ENCODE data around the gene KCNJ12. TPM values are rescaled to one million over a fixed set of nuclear protein-coding genes. Genes with fewer than 3 reads are reported as not detected.
"Not testable (repeated sequence)": the region's sequence is repeated elsewhere in the genome, so short reads cannot be mapped to it uniquely, and the experiment has no call there.

The KCNJ12 gene
- total RNA-seq = 10 to 100 TPM; 12.0 to 17.3 TPM

DNA sequence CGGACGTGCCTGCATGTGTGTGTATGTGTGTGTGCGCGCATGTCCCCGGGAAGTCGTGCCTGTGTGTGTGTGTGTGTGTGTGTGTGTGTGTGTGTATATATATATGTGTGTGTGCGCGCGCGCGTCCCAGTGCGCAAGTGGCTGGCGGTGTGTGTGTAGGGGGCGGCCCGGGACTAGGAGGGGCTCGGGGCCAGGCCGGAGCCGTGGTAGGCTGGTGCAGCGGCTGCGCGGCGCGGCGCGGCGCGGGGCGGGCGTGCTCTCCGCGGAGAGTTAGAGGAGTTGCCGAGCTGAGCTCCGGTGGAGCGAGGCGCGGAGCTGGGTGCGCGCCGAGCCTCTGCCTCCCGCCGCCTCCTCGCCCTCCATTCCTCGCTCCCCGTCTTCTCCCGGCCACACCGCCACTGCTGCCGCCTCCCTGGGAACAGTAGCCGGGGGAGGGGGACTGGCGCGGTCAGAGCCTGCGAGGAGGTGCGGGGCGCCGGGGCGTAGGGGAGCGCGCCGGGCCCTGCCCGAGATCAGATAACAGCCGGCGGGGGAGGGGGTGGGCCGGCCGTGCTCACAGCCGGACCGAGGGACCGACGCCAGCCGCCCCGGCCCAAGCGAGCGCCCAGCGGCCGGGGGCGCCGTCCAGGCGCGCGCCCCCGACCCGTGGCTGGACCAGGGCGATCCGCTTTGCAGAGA is at the start of gene KCNJ12:
KCNJ12 (plus strand) TSS at position 277 of the 678 bp plus-strand sequence. CDS start 38,986 bp downstream, outside the sequence.
- Histone ChIP-seq H3K27ac (peak within 1 kb of the TSS; percentile 62 to 78), H3K4me3 (peak within 1 kb of the TSS; percentile 35 to 61), H3K9me3 (no peaks in the 10 kb centered on the region), H3K27me3 (no peaks in the 10 kb centered on the region), H3K4me1 (peaks cover 0 to 65% of the 10 kb centered on the region in 2 donors), H3K36me3 (no peaks in the 10 kb centered on the region)
- TF ChIP-seq, protein P1, sequence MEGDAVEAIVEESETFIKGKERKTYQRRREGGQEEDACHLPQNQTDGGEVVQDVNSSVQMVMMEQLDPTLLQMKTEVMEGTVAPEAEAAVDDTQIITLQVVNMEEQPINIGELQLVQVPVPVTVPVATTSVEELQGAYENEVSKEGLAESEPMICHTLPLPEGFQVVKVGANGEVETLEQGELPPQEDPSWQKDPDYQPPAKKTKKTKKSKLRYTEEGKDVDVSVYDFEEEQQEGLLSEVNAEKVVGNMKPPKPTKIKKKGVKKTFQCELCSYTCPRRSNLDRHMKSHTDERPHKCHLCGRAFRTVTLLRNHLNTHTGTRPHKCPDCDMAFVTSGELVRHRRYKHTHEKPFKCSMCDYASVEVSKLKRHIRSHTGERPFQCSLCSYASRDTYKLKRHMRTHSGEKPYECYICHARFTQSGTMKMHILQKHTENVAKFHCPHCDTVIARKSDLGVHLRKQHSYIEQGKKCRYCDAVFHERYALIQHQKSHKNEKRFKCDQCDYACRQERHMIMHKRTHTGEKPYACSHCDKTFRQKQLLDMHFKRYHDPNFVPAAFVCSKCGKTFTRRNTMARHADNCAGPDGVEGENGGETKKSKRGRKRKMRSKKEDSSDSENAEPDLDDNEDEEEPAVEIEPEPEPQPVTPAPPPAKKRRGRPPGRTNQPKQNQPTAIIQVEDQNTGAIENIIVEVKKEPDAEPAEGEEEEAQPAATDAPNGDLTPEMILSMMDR (IDR thresholded peaks at IDR 0.05) = no peak
- no peak for DNase-seq (ENCODE audit: low spot score)

DNA sequence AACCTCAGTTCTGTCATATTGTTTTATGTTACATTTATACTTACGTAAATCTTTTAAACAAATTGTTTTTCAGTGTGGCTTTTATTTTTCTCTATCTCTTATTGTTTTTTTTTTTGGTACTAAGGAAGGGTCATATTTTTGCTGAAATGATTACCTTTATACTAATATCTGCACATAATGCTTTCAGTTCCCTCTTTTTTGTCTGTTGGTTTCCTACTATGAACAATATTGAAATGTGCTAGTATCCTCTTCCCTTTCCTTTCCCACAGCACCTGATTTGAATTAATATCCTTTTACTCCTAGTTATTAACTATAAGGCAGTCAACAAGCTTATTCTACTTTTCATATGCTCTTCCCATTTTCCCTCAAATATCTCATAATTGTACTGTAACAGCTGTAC is 48.2 kb upstream of the KCNJ12 start:
- H3K4me1 ChIP-seq; H3K9me3 ChIP-seq; H3K27ac ChIP-seq; DNase-seq (ENCODE audit: low spot score); H3K4me3 ChIP-seq; H3K36me3 ChIP-seq; H3K27me3 ChIP-seq: not testable (repeated sequence)

DNA sequence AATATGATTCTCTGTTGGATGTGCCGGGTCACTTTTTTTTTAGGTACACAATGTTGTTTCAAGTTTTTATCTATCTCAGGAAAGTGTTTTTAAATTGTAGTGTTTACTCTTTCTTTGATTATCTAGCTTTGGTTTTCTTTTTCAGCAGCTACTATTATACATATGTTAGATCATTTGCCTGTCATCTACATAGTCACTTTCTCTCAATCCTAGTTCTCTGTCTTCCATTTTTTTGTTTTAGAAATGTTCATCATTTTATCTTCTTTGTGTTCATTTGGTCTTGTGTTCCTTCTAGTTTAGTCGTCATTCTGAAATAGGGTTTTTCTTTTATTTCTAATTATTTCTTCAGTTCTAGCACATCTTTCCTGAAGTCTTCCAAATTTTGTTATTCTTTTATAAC is 47.4 kb upstream of the KCNJ12 start:
- not testable (repeated sequence) for H3K27me3 ChIP-seq; DNase-seq (ENCODE audit: low spot score)

DNA sequence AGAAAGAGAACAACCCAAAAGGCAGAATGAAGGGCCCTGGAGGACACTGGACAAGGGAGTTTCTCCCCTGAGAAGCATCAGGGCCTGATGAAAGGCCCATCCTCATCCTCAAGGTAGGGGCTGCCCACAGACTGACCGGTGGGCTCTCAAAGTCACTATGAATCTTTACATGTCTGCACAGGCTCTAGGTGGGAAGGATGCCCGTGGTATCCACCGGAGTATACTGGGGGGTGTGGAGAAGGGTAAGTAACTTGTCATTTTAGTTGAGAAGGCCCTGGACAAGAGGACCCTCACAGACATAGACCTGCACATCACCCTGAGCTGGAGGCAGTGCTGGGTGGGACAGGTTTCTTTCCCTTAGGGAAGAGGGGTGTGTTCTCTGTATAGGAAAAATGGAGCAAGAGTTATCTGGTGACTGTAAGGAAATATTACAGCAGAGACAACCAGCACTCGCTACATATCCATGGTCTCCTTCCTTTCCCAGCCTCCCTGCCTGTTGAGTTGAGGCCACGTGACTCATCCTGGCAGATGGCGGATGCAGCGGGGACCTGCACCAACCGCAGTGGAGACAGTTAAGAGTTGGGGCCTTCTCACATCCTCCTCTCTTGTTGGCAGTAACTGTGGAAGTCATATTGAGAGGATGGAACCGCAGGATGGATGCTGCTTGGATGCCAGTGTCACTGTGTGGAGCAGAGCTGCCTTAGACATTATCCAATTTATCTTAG is 45.6 kb upstream of the KCNJ12 start:
- H3K27me3 ChIP-seq = no peaks in the 10 kb centered on the region
- DNase-seq (ENCODE audit: low spot score) = no peak
- H3K36me3 ChIP-seq = no peaks in the 10 kb centered on the region
- H3K4me1 ChIP-seq = no peaks in the 10 kb centered on the region
- peaks cover 0 to 7% of the 10 kb centered on the region in 2 donors for H3K9me3 ChIP-seq
- no peak overlapping the region for H3K27ac ChIP-seq
- H3K4me3 ChIP-seq = no peak overlapping the region
- TF ChIP-seq, protein P1 (IDR thresholded peaks at IDR 0.05) = no peak

More for the DNA sequence above, 47.4 kb upstream of the KCNJ12 start:
- H3K36me3 ChIP-seq, H3K9me3 ChIP-seq, H3K4me3 ChIP-seq, H3K27ac ChIP-seq, H3K4me1 ChIP-seq: not testable (repeated sequence)

DNA sequence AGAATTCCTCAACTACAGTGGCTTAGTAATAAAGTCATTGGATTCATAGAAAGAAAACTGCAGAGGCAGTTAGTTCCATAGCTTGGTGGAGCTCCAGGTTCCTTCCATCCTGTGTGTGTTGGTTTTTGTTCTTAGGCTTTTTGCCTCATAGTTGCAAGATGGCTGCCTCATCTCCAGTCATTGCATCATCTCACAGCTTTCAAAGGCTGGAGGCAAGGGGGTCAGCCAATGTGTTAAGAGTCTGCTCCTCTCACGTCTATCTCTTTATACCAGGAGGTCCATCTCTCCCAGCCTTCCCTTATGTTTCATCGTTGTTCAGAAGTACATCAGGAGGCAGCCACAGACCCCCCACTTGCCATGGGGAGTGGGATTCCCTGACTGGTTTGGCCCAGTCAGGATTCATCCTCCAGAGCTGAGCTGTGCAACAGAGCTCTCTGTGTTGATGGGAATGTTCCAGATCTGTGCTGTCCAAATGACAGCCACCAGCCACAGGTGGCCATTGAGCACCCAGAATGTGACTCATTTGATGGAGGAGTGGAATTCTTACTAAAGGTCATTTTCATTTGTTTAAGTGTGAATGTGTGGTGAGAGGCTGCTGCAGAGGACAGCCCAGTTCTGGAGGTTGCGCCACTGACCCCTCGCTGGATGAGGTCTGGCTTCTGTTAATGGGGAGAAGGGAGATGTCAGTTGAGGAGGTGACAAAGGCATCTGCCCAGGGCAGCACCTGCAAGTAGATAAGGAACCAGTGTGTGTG is 39.4 kb upstream of the KCNJ12 start:
- not testable (repeated sequence) for H3K4me3 ChIP-seq; H3K36me3 ChIP-seq; DNase-seq (ENCODE audit: low spot score); H3K27me3 ChIP-seq; H3K27ac ChIP-seq; H3K9me3 ChIP-seq; H3K4me1 ChIP-seq

DNA sequence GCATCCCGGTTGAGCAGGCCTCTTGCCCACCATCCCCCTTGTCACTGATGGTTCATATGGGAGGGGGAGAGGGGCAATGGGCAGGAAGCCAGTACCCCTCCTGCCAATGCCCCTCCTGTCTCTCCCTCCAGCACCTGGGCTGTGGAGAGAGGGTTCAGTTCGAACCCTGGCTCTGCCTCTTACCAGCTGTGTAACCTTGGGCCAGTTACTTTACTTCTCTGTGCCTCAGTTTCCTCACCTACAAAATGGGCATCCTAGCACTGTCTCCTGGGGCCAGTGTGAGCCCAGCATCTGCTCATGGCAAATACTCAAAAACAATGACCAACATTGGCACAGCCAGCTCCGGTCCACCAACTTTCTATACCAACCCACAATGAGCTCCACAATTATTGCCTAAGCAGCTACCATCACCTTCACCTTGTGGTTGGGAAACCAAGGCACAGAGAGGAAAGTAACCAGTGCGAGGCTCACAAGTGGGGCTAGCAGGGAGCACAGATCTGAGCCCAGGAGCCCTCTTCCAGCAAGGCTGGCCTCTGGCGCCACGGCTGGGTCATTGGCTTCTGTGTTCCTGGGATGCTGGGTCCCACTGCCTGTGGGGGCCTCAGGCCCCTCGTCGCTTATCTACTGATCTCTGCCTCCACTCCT is 38.1 kb upstream of the KCNJ12 start:
- not testable (repeated sequence) for H3K9me3 ChIP-seq; H3K27me3 ChIP-seq; H3K36me3 ChIP-seq; DNase-seq (ENCODE audit: low spot score); H3K4me1 ChIP-seq; H3K4me3 ChIP-seq
- peak overlapping the region in 1 of 2 donors; percentile 31 for H3K27ac ChIP-seq

DNA sequence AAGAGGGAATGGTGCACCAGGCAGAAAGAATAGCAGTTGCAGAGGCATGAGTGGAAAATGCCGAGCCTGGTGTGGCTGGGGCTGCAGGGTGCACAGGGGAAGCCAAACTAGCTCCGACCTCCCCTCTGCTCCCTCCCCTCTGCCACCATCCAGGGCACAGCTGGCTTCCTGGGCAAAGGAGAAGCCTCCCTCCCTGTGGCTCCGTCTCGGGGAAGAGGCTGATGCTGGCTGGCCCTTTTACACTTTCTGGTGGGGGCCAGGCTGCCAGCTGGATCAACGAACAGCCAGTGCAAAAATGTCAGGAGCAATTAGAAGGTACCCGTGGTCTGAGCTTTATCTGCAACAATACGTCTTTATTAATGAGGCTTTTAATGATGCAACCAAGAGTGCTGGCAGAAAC is 37.1 kb upstream of the KCNJ12 start:
- Histone ChIP-seq H3K4me1 (peaks cover 0 to 6% of the 10 kb centered on the region in 2 donors), H3K27me3 (no peaks in the 10 kb centered on the region), H3K36me3 (no peaks in the 10 kb centered on the region), H3K9me3 (no peaks in the 10 kb centered on the region), H3K27ac (no peak overlapping the region), H3K4me3 (no peak overlapping the region)
- DNase-seq (ENCODE audit: low spot score) = no peak
- TF ChIP-seq, protein P1 (IDR thresholded peaks at IDR 0.05) = no peak

DNA sequence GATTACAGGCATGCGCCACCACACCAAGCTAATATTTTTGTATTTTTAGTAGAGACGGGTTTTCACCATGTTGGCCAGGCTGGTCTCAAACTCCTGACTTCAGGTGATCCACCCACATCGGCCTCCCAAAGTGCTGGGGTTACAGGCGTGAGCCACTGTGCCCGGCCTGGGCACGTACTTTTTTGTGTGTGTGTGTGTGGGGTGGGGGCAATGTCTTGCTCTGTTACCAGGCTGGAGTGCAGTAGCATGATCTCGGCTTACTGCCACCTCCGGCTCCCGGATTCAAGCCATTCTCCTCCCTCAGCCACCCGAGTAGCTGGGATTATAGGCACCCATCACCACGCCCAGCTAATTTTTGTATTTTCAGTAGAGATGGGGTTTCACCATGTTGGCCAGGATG is 36.6 kb upstream of the KCNJ12 start:
- not testable (repeated sequence) for DNase-seq (ENCODE audit: low spot score)

DNA sequence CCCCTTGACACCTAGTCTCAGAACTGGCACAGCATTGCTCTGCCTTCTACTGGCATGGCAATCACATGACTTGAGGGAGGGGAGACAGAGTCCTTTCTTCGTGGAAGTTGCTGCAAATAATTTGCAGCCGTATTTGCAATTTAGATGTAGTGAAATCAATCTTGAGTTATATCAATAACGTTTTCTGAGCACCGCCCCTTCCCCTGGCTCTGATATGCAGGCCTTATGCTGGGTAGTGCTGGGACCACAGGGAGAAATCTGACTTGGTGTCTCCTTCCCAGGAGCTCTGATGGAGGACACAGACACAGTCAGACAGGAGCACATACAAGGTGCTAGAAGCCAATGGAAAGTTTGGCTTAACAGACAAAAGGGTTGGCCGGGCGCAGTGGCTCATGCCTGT is 35.8 kb upstream of the KCNJ12 start:
- H3K9me3 ChIP-seq; H3K27ac ChIP-seq; H3K4me3 ChIP-seq; DNase-seq (ENCODE audit: low spot score); H3K27me3 ChIP-seq; H3K36me3 ChIP-seq: not testable (repeated sequence)
- H3K4me1 ChIP-seq = peaks cover 0 to 11% of the 10 kb centered on the region in 2 donors

More for the DNA sequence above, 36.6 kb upstream of the KCNJ12 start:
- not testable (repeated sequence) for H3K4me3 ChIP-seq, H3K9me3 ChIP-seq, H3K27ac ChIP-seq, H3K4me1 ChIP-seq, H3K27me3 ChIP-seq, H3K36me3 ChIP-seq

DNA sequence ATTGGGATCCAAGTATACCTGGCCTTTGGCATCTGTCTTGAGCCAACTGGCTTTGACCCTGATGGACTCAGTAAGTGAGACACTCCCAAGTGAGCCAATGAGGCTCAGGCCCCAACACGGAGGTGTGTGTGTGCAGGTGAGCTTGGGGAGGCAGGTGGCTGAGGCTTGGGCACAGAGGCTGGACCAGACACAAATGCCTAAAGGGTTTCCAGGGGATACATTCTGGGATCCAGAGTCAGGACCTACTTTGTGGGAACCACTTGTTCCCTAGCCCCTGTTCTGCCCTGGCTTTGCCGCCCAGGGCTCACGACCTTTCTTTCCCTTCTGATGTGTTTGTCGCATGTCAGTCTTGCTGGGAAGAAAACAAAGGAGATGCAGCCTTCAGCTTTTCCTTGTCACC is 34.9 kb upstream of the KCNJ12 start:
- H3K36me3 ChIP-seq; H3K9me3 ChIP-seq; H3K27me3 ChIP-seq; H3K27ac ChIP-seq; H3K4me3 ChIP-seq; DNase-seq (ENCODE audit: low spot score): not testable (repeated sequence)
- peaks cover 0 to 11% of the 10 kb centered on the region in 2 donors for H3K4me1 ChIP-seq

Measured in right atrium auricular region (tissue), 2 donors.